ENCODE data around the gene EHD2. TPM values are rescaled to one million over a fixed set of nuclear protein-coding genes. Genes with fewer than 3 reads are reported as not detected.

The EHD2 gene
- total RNA-seq, 1 experiment from 2014 or later, result 60.5 TPM

GRCh38 chr19:47765523-47766358 is 52.5 kb downstream of the EHD2 start:
- Histone ChIP-seq H3K9me2 (ENCODE audit: insufficient read depth) (no peaks in the 10 kb centered on the region), H3K9ac (ENCODE audit: low read length) (no peak overlapping the region), H3K4me1 (ENCODE audit: control insufficient read depth in 1 of 2, insufficient read depth in 2 of 2, low read length in 2 of 2) (peaks cover 3 to 7% of the 10 kb centered on the region in 2 experiments; a peak in 1 of 4 replicates), H3K4me2 (ENCODE audit: low read length) (peak overlapping the region; percentile 12), H3K36me3 (ENCODE audit: control insufficient read depth in 1 of 2, insufficient read depth in 2 of 2, low read length in 2 of 2) (no peaks in the 10 kb centered on the region), H3K79me2 (ENCODE audit: insufficient read depth, low read length) (no peaks in the 10 kb centered on the region), H3K4me3 (replicated peaks in 1 of 2; ENCODE audit: low read depth in 1 of 2, low read length in 2 of 2) (no peak overlapping the region), H3K27me3 (ENCODE audit: insufficient read depth, low read length) (no peaks in the 10 kb centered on the region), H3K9me3 (ENCODE audit: control insufficient read depth in 1 of 2, insufficient read depth in 1 of 2, low read depth in 1 of 2, low read length in 2 of 2) (no peaks in the 10 kb centered on the region), H2AFZ (ENCODE audit: low read depth, low read length, poor library complexity, severe bottlenecking) (no peak overlapping the region), H3K27ac (ENCODE audit: low read depth, low read length) (no peak overlapping the region), H4K20me1 (ENCODE audit: insufficient read depth) (no peaks in the 10 kb centered on the region)
- ChIA-PET POLR2A (interaction anchor here (1.1 to 1.5 kb wide), 2 partner anchors 10 to 12 kb away, joined by 5 read pairs; partner anchors contain the start of gene SELENOW), RAD21 (ENCODE audit: low non-redundant PET in 1 of 2, low total read pairs in 2 of 2, uncharacterized antibody in 2 of 2, unreplicated experiment in 2 of 2) (no interaction called here), CTCF (interaction anchor here (0.6 to 2.7 kb wide), 13 partner anchors 9 to 103 kb away, joined by 3 to 16 read pairs (median 4); partner anchors contain the start of gene NOP53)
- TF ChIP-seq EGR1 (IDR thresholded peaks at IDR 0.05; ENCODE audit: low read depth) (no peak), YY1 (IDR thresholded peaks at IDR 0.05; ENCODE audit: extremely low read depth, insufficient replicate concordance, low read depth, low read length) (peak; percentile 19), RAD21 (IDR thresholded peaks at IDR 0.05; ENCODE audit: low read depth) (peak; percentile 82)
- TF ChIP-seq, protein P1, sequence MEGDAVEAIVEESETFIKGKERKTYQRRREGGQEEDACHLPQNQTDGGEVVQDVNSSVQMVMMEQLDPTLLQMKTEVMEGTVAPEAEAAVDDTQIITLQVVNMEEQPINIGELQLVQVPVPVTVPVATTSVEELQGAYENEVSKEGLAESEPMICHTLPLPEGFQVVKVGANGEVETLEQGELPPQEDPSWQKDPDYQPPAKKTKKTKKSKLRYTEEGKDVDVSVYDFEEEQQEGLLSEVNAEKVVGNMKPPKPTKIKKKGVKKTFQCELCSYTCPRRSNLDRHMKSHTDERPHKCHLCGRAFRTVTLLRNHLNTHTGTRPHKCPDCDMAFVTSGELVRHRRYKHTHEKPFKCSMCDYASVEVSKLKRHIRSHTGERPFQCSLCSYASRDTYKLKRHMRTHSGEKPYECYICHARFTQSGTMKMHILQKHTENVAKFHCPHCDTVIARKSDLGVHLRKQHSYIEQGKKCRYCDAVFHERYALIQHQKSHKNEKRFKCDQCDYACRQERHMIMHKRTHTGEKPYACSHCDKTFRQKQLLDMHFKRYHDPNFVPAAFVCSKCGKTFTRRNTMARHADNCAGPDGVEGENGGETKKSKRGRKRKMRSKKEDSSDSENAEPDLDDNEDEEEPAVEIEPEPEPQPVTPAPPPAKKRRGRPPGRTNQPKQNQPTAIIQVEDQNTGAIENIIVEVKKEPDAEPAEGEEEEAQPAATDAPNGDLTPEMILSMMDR (IDR thresholded peaks at IDR 0.05 in 2 of 3, conservative IDR thresholded peaks at IDR 0.05 in 1 of 3; ENCODE audit: borderline replicate concordance in 1 of 3, insufficient read depth in 1 of 3, low read depth in 2 of 3, low read length in 2 of 3), result peak; percentile 71 to 91 (median 89)
- DNase-seq (ENCODE audit: low read depth, low spot score), result no peak
- ATAC-seq, result peak; percentile 88
- intact Hi-C loops (cut with micrococcal nuclease), result loop anchor here (1.0 kb wide), 1 partner anchor 23 kb away; no protein-coding TSS in a partner anchor
- BruUV-seq (replicated peaks), result no TSS peak

- DNase-seq (ENCODE audit: low read depth, low spot score) (no peak), ATAC-seq (no peak)
- Histone ChIP-seq H3K4me3 (replicated peaks in 1 of 2; ENCODE audit: low read depth in 1 of 2, low read length in 2 of 2) (no peak overlapping the region), H3K27ac (ENCODE audit: low read depth, low read length) (no peak overlapping the region), H3K36me3 (ENCODE audit: control insufficient read depth in 1 of 2, insufficient read depth in 2 of 2, low read length in 2 of 2) (no peaks in the 10 kb centered on the region), H4K20me1 (ENCODE audit: insufficient read depth) (no peaks in the 10 kb centered on the region), H3K9me3 (ENCODE audit: control insufficient read depth in 1 of 2, insufficient read depth in 1 of 2, low read depth in 1 of 2, low read length in 2 of 2) (no peaks in the 10 kb centered on the region), H3K9me2 (ENCODE audit: insufficient read depth) (no peaks in the 10 kb centered on the region), H2AFZ (ENCODE audit: low read depth, low read length, poor library complexity, severe bottlenecking) (no peak overlapping the region), H3K27me3 (ENCODE audit: insufficient read depth, low read length) (no peaks in the 10 kb centered on the region), H3K4me1 (ENCODE audit: control insufficient read depth in 1 of 2, insufficient read depth in 2 of 2, low read length in 2 of 2) (peaks cover 3 to 7% of the 10 kb centered on the region in 2 experiments; a peak in 1 of 4 replicates), H3K4me2 (ENCODE audit: low read length) (no peak overlapping the region), H3K9ac (ENCODE audit: low read length) (no peak overlapping the region), H3K79me2 (ENCODE audit: insufficient read depth, low read length) (no peaks in the 10 kb centered on the region)
- RAD21 ChIA-PET (ENCODE audit: low non-redundant PET in 1 of 2, low total read pairs in 2 of 2, uncharacterized antibody in 2 of 2, unreplicated experiment in 2 of 2), result no interaction called here
- no TSS peak for BruUV-seq (replicated peaks)
- intact Hi-C loops (cut with micrococcal nuclease), result loop anchor here (1.0 kb wide), 1 partner anchor 22 kb away; no protein-coding TSS in a partner anchor
- CTCF ChIA-PET, result interaction anchor here (0.6 to 2.7 kb wide), 9 partner anchors 10 to 103 kb away, joined by 3 to 16 read pairs (median 4); partner anchors contain the start of genes NOP53 and SELENOW
- POLR2A ChIA-PET, result no interaction called here
- TF ChIP-seq ZBTB33 (IDR thresholded peaks at IDR 0.05; ENCODE audit: extremely low read depth, insufficient replicate concordance, low read length) (no peak), SRF (IDR thresholded peaks at IDR 0.05; ENCODE audit: low read depth) (no peak), YY1 (IDR thresholded peaks at IDR 0.05; ENCODE audit: extremely low read depth, insufficient replicate concordance, low read depth, low read length) (no peak), REST (IDR thresholded peaks at IDR 0.05; ENCODE audit: low read depth) (no peak), JUND (IDR thresholded peaks at IDR 0.05) (no peak)
- TF ChIP-seq, protein P2, sequence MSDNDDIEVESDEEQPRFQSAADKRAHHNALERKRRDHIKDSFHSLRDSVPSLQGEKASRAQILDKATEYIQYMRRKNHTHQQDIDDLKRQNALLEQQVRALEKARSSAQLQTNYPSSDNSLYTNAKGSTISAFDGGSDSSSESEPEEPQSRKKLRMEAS (IDR thresholded peaks at IDR 0.05), result no peak
Measured at GRCh38 chr19:47766359-47766620, 53.1 kb downstream of the EHD2 start.

Data from HCT116 (cell line).